WTC11 (cell line): ENCODE data around the gene PLXNA1. TPM values are rescaled to one million over a fixed set of nuclear protein-coding genes. Genes with fewer than 3 reads are reported as not detected.

Experiments used
- ATAC-seq: fragments of 200-7000 bp; cut with Tn5 transposase; 2 replicates; pipeline ENCODE4 v1.10.0; 2021; ENCODE audit warnings: mild to moderate bottlenecking, moderate library complexity
- CTCF ChIA-PET: fragments of 300-600 bp; sonication (Branson Sonifier 250); formaldehyde crosslinking; loops from one replicate; lab custom pipeline; 2021; ENCODE audit warnings: antibody characterized with exemption; lab: Charles Lee
- POLR2A ChIA-PET: fragments of 350-600 bp; sonication (Branson Sonifier 250); formaldehyde crosslinking; loops from one replicate; lab custom pipeline; 2021; ENCODE audit warnings: antibody characterized with exemption; lab: Charles Lee
- DNase-seq: peaks from one replicate; pipeline ENCODE4 v3.0.0; 2021; ENCODE audit warnings: low spot score
- H3K27ac Mint-ChIP-seq: 2 replicates; pipeline ENCODE4 v1.8.0; 2021; ENCODE audit warnings: mixed read lengths
- H3K27me3 Mint-ChIP-seq: 2 replicates; pipeline ENCODE4 v1.8.0; 2021; ENCODE audit warnings: low read depth, mild to moderate bottlenecking, moderate library complexity, mixed read lengths
- H3K36me3 Mint-ChIP-seq: 2 replicates; pipeline ENCODE4 v1.8.0; 2021; ENCODE audit warnings: mixed read lengths
- H3K4me1 Mint-ChIP-seq: 2 replicates; pipeline ENCODE4 v1.8.0; 2022; ENCODE audit warnings: mixed read lengths
- H3K4me3 Mint-ChIP-seq: 2 replicates; pipeline ENCODE4 v1.8.0; 2021; ENCODE audit warnings: mild to moderate bottlenecking, moderate library complexity, mixed read lengths
- H3K9me3 Mint-ChIP-seq: 2 replicates; pipeline ENCODE4 v1.8.0; 2021; ENCODE audit warnings: mixed read lengths
- AFF4 ChIP-seq: sonication (generic); formaldehyde crosslinking; IDR thresholded peaks from 2 replicates; pipeline ENCODE4 v1.8.1; 2023; ENCODE audit warnings: mild to moderate bottlenecking, missing genetic modification reagents, borderline replicate concordance
- AR ChIP-seq: fragments of 250-450 bp; sonication (Bioruptor Pico); IDR thresholded peaks from 2 replicates; pipeline ENCODE4 v1.9.0; 2021; ENCODE audit warnings: mild to moderate bottlenecking
- ATF1 ChIP-seq: sonication (generic); formaldehyde crosslinking; IDR thresholded peaks from 2 replicates; pipeline ENCODE4 v1.8.1; 2023; ENCODE audit warnings: mild to moderate bottlenecking, moderate library complexity, missing genetic modification reagents
- CBFB ChIP-seq: sonication (generic); formaldehyde crosslinking; IDR thresholded peaks from 2 replicates; pipeline ENCODE4 v1.8.1; 2022; ENCODE audit warnings: mild to moderate bottlenecking, low read depth, missing genetic modification reagents
- CREB1 ChIP-seq: sonication (generic); formaldehyde crosslinking; IDR thresholded peaks from 2 replicates; pipeline ENCODE4 v1.8.0; 2023; ENCODE audit warnings: mild to moderate bottlenecking, missing genetic modification reagents
- ESRRA ChIP-seq: sonication (generic); formaldehyde crosslinking; IDR thresholded peaks from 2 replicates; pipeline ENCODE4 v1.8.1; 2022; ENCODE audit warnings: mild to moderate bottlenecking, missing genetic modification reagents, borderline replicate concordance
- FOXP1 ChIP-seq: sonication (generic); formaldehyde crosslinking; IDR thresholded peaks from 2 replicates; pipeline ENCODE4 v1.8.0; 2022; ENCODE audit warnings: missing genetic modification reagents, mild to moderate bottlenecking, moderate library complexity, borderline replicate concordance
- GTF2I ChIP-seq: fragments of 250-450 bp; sonication (Bioruptor Pico); conservative IDR thresholded peaks from 2 replicates; pipeline ENCODE4 v1.4.0; 2021; ENCODE audit warnings: mild to moderate bottlenecking
- JAZF1 ChIP-seq: fragments of 250-450 bp; sonication (Bioruptor Pico); IDR thresholded peaks from 2 replicates; pipeline ENCODE4 v1.9.0; 2021; ENCODE audit warnings: moderate library complexity, mild to moderate bottlenecking, inconsistent platforms
- KAT7 ChIP-seq: sonication (generic); formaldehyde crosslinking; IDR thresholded peaks from 2 replicates; pipeline ENCODE4 v1.8.1; 2023; ENCODE audit warnings: missing genetic modification reagents, mild to moderate bottlenecking, borderline replicate concordance
- MAX ChIP-seq: sonication (generic); formaldehyde crosslinking; IDR thresholded peaks from 2 replicates; pipeline ENCODE4 v1.8.0; 2022; ENCODE audit warnings: mild to moderate bottlenecking, missing genetic modification reagents
- MYBL2 ChIP-seq: sonication (generic); formaldehyde crosslinking; IDR thresholded peaks from 2 replicates; pipeline ENCODE4 v1.8.1; 2023; ENCODE audit warnings: mild to moderate bottlenecking, moderate library complexity, missing genetic modification reagents
- NFE2L1 ChIP-seq: sonication (generic); formaldehyde crosslinking; IDR thresholded peaks from 2 replicates; pipeline ENCODE4 v1.8.1; 2023; ENCODE audit warnings: missing genetic modification reagents
- NFYB ChIP-seq: sonication (generic); formaldehyde crosslinking; conservative IDR thresholded peaks from 2 replicates; pipeline ENCODE4 v1.8.0; 2022; ENCODE audit warnings: low read depth, missing genetic modification reagents
- NR3C1 ChIP-seq: sonication (generic); formaldehyde crosslinking; conservative IDR thresholded peaks from 2 replicates; pipeline ENCODE4 v1.8.1; 2023; ENCODE audit warnings: low read depth, mild to moderate bottlenecking, missing genetic modification reagents
- TEAD1 ChIP-seq: sonication (generic); formaldehyde crosslinking; IDR thresholded peaks from 2 replicates; pipeline ENCODE4 v1.8.0; 2022; ENCODE audit warnings: mild to moderate bottlenecking, missing genetic modification reagents
- TEAD4 ChIP-seq: sonication (generic); formaldehyde crosslinking; IDR thresholded peaks from 2 replicates; pipeline ENCODE4 v1.8.0; 2022; ENCODE audit warnings: mild to moderate bottlenecking, missing genetic modification reagents
- ZBTB21 ChIP-seq: sonication (generic); formaldehyde crosslinking; IDR thresholded peaks from 2 replicates; pipeline ENCODE4 v1.8.1; 2023; ENCODE audit warnings: mild to moderate bottlenecking, missing genetic modification reagents, borderline replicate concordance
- ZNF219 ChIP-seq: sonication (generic); formaldehyde crosslinking; IDR thresholded peaks from 2 replicates; pipeline ENCODE4 v1.8.0; 2023; ENCODE audit warnings: missing genetic modification reagents, mild to moderate bottlenecking, borderline replicate concordance
- ZNF317 ChIP-seq: sonication (generic); formaldehyde crosslinking; IDR thresholded peaks from 2 replicates; pipeline ENCODE4 v1.8.1; 2023; ENCODE audit warnings: low read depth, mild to moderate bottlenecking, moderate library complexity, missing genetic modification reagents, borderline replicate concordance
- ZNF423 ChIP-seq: fragments of 250-450 bp; sonication (Bioruptor Pico); IDR thresholded peaks from 2 replicates; pipeline ENCODE4 v2.1.2; 2022; ENCODE audit warnings: mild to moderate bottlenecking, moderate library complexity
- ZNF425 ChIP-seq: fragments of 250-450 bp; sonication (Bioruptor Pico); conservative IDR thresholded peaks from 2 replicates; pipeline ENCODE4 v1.9.0; 2021; ENCODE audit warnings: mild to moderate bottlenecking
- ZNF512 ChIP-seq: sonication (generic); formaldehyde crosslinking; IDR thresholded peaks from 2 replicates; pipeline ENCODE4 v1.8.1; 2022; ENCODE audit warnings: missing genetic modification reagents, borderline replicate concordance
- total RNA-seq: library from RNA; stranded (reverse); gene quantifications from 3 replicates; pipeline ENCODE4 v1.2.3, GENCODE V29; 2021

Gene PLXNA1
- total RNA-seq, 1 experiment from 2014 or later = 53.8 TPM

- TF ChIP-seq TEAD4 (CRISPR knock-in tag) = no peak
Measured at GRCh38 chr3:126992776-126993175, 9.9 kb downstream of the PLXNA1 start (continued).

- Mint-ChIP-seq H3K9me3 (no peaks in the 10 kb centered on the region), H3K4me1 (peaks cover 7% of the 10 kb centered on the region), H3K36me3 (peaks cover 8% of the 10 kb centered on the region), H3K4me3 (no peak overlapping the region), H3K27ac (peak overlapping the region; percentile 49; the same call in 1 of the 2 replicates), H3K27me3 (no peaks in the 10 kb centered on the region)
- POLR2A ChIA-PET = no interaction called here
- CTCF ChIA-PET = interaction anchor here (1.3 kb wide), 1 partner anchor 12 kb away, joined by 3 read pairs; no protein-coding TSS in a partner anchor
- TF ChIP-seq CREB1 (CRISPR knock-in tag) = no peak
- TF ChIP-seq FOXP1 (CRISPR knock-in tag) = no peak
- no peak for TF ChIP-seq KAT7 (CRISPR knock-in tag)
- no peak for TF ChIP-seq ZNF219 (CRISPR knock-in tag)
- no peak for TF ChIP-seq ZNF317 (CRISPR knock-in tag)
- TF ChIP-seq NFYB (CRISPR knock-in tag) = no peak
- TF ChIP-seq CBFB = no peak
- no peak for TF ChIP-seq ZNF425 (CRISPR knock-in tag)
- no peak for TF ChIP-seq ZNF423 (CRISPR knock-in tag)
- TF ChIP-seq NR3C1 (CRISPR knock-in tag) = no peak
- no peak for TF ChIP-seq TEAD1
- TF ChIP-seq MAX (CRISPR knock-in tag) = no peak
- TF ChIP-seq GTF2I (CRISPR knock-in tag) = no peak
- TF ChIP-seq ZNF512 (CRISPR knock-in tag) = no peak
- no peak for TF ChIP-seq MYBL2 (CRISPR knock-in tag)
- no peak for TF ChIP-seq NFE2L1
- TF ChIP-seq ATF1 (CRISPR knock-in tag) = no peak
- ATAC-seq (no peak), DNase-seq (no peak)
Measured at GRCh38 chr3:126993436-126993835, 10.5 kb downstream of the PLXNA1 start.

GRCh38 chr3:126994661-126995245 lies 11.8 kb downstream of the PLXNA1 start:
- POLR2A ChIA-PET = no interaction called here
- no peak overlapping the region for H3K27ac Mint-ChIP-seq
- ATAC-seq = no peak
- CTCF ChIA-PET = interaction anchor here (0.9 to 2.4 kb wide), 5 partner anchors 10 to 478 kb away, joined by 3 to 12 read pairs (median 6); no protein-coding TSS in a partner anchor
- no peaks in the 10 kb centered on the region for H3K9me3 Mint-ChIP-seq
- H3K4me3 Mint-ChIP-seq = no peak overlapping the region
- H3K4me1 Mint-ChIP-seq = peaks cover 11% of the 10 kb centered on the region
- H3K36me3 Mint-ChIP-seq = peaks cover 2% of the 10 kb centered on the region; the same call in 1 of the 2 replicates
- DNase-seq = no peak
- no peaks in the 10 kb centered on the region for H3K27me3 Mint-ChIP-seq
- TF ChIP-seq AFF4 (CRISPR knock-in tag) = no peak
- no peak for TF ChIP-seq ATF1 (CRISPR knock-in tag)
- no peak for TF ChIP-seq ZBTB21 (CRISPR knock-in tag)
- no peak for TF ChIP-seq AR (CRISPR knock-in tag)
- no peak for TF ChIP-seq ESRRA
- TF ChIP-seq NFE2L1 = no peak
- no peak for TF ChIP-seq ZNF317 (CRISPR knock-in tag)
- TF ChIP-seq JAZF1 (CRISPR knock-in tag) = no peak
- no peak for TF ChIP-seq FOXP1 (CRISPR knock-in tag)
